K562 (cell line): ENCODE results near the gene CD9.

Experiments
- CTCF ChIP-seq, 3 experiments: IDR thresholded peaks in 2 of 3; conservative IDR thresholded peaks in 1 of 3; 2 replicates each; pipeline ENCODE4 v1.5.1; 2011 to 2012; ENCODE audit warnings: low read length in 3 of 3, mild to moderate bottlenecking in 3 of 3, control low read depth in 2 of 3, improper control_type of control experiment in 1 of 3, inconsistent platforms in 1 of 3, low read depth in 1 of 3, mixed read lengths in 1 of 3, moderate library complexity in 1 of 3; ENCODE audit not compliant: insufficient read depth in 2 of 3
- E4F1 ChIP-seq: fragments of 250-450 bp; sonication (Bioruptor Pico); IDR thresholded peaks from 2 replicates; pipeline ENCODE4 v1.5.0; 2021; ENCODE audit warnings: mild to moderate bottlenecking, borderline replicate concordance
- ELF4 ChIP-seq: fragments of 450-650 bp; formaldehyde crosslinking; IDR thresholded peaks from 2 replicates; pipeline ENCODE4 v1.4.0; 2022; ENCODE audit warnings: missing genetic modification characterization
- EP300 ChIP-seq: IDR thresholded peaks from 2 replicates; pipeline ENCODE4 v1.6.1; 2012; ENCODE audit warnings: low read length, improper control_type of control experiment
- ETS2 ChIP-seq: IDR thresholded peaks from 2 replicates; pipeline ENCODE4 v1.6.1; 2016; ENCODE audit warnings: borderline replicate concordance, missing genetic modification characterization, mild to moderate bottlenecking, moderate library complexity, missing compliant biosample characterization; ENCODE audit not compliant: poor library complexity, severe bottlenecking
- FOXJ3 ChIP-seq: sonication (generic); formaldehyde crosslinking; IDR thresholded peaks from 2 replicates; pipeline ENCODE4 v1.4.0; 2020; ENCODE audit warnings: mild to moderate bottlenecking, missing genetic modification reagents
- GMEB1 ChIP-seq: fragments of 250-450 bp; sonication (Bioruptor Pico); IDR thresholded peaks from 2 replicates; pipeline ENCODE4 v1.4.0; 2020; ENCODE audit warnings: mild to moderate bottlenecking
- SIN3A ChIP-seq, 2 experiments: fragments of 150-350 bp in 1 of 2; IDR thresholded peaks; 2 replicates each; pipeline ENCODE4 v1.6.1; 2011 to 2016; ENCODE audit warnings: borderline replicate concordance in 2 of 2, low read depth in 2 of 2, low read length in 2 of 2, mild to moderate bottlenecking in 2 of 2, moderate library complexity in 2 of 2; ENCODE audit not compliant: control insufficient read depth in 1 of 2
- SPI1 ChIP-seq: IDR thresholded peaks from 2 replicates; pipeline ENCODE4 v1.6.1; 2011; ENCODE audit warnings: low read depth, low read length, control low read depth, borderline replicate concordance
- STAT6 ChIP-seq: sonication (generic); formaldehyde crosslinking; IDR thresholded peaks from 2 replicates; pipeline ENCODE4 v1.8.1; 2023; ENCODE audit warnings: mild to moderate bottlenecking, missing genetic modification reagents
- USF1 ChIP-seq: sonication (generic); formaldehyde crosslinking; IDR thresholded peaks from 2 replicates; pipeline ENCODE4 v1.9.0; 2022; ENCODE audit warnings: mild to moderate bottlenecking, missing genetic modification reagents
- YY1 ChIP-seq, 3 experiments: IDR thresholded peaks; 2 replicates each; pipeline ENCODE4 v1.6.1; 2011; ENCODE audit warnings: low read length in 2 of 3, mild to moderate bottlenecking in 2 of 3, moderate library complexity in 2 of 3, borderline replicate concordance in 1 of 3, control low read depth in 1 of 3, low read depth in 1 of 3; ENCODE audit not compliant: insufficient read depth in 3 of 3, insufficient replicate concordance in 2 of 3, control insufficient read depth in 1 of 3, insufficient read length in 1 of 3; ENCODE audit errors: extremely low read depth in 1 of 3
- ZNF778 ChIP-seq: fragments of 450-650 bp; formaldehyde crosslinking; IDR thresholded peaks from 2 replicates; pipeline ENCODE4 v1.4.0; 2020; ENCODE audit warnings: mild to moderate bottlenecking, moderate library complexity

- no peak for TF ChIP-seq STAT6
- TF ChIP-seq SPI1, result no peak
- TF ChIP-seq YY1 (IDR thresholded peaks at IDR 0.05; ENCODE audit: borderline replicate concordance in 1 of 3, control insufficient read depth in 1 of 3, extremely low read depth in 1 of 3, insufficient read depth in 3 of 3, insufficient read length in 1 of 3, insufficient replicate concordance in 2 of 3, low read depth in 1 of 3, low read length in 2 of 3), result no peak
- TF ChIP-seq CTCF (IDR thresholded peaks at IDR 0.05 in 2 of 3, conservative IDR thresholded peaks at IDR 0.05 in 1 of 3; ENCODE audit: insufficient read depth in 2 of 3, low read depth in 1 of 3, low read length in 3 of 3), result no peak
- no peak for TF ChIP-seq FOXJ3 (CRISPR knock-in tag)
- no peak for TF ChIP-seq GMEB1 (CRISPR knock-in tag)
- no peak for TF ChIP-seq E4F1 (CRISPR knock-in tag)
- no peak for TF ChIP-seq EP300
- TF ChIP-seq ZNF778 (CRISPR knock-in tag), result no peak
- TF ChIP-seq ETS2 (tag), result no peak
- no peak for TF ChIP-seq ELF4 (CRISPR knock-in tag)
- TF ChIP-seq USF1 (CRISPR knock-in tag), result no peak
- TF ChIP-seq SIN3A (IDR thresholded peaks at IDR 0.05; ENCODE audit: borderline replicate concordance in 2 of 2, control insufficient read depth in 1 of 2, low read depth in 2 of 2, low read length in 2 of 2), result no peak
Observed at GRCh38 chr12:6165395-6165794, 34.8 kb upstream of the CD9 start.
